ENCODE data around the gene TNKS1BP1. TPM values are rescaled to one million over a fixed set of nuclear protein-coding genes. Genes with fewer than 3 reads are reported as not detected.

The TNKS1BP1 gene
- total RNA-seq, 1 experiment from 2014 or later, result 120 TPM

- CTCF ChIA-PET, result interaction anchor here (0.7 to 0.9 kb wide), 2 partner anchors 10 to 12 kb away, joined by 3 read pairs; no protein-coding TSS in a partner anchor
- Histone ChIP-seq H3K4me3 (ENCODE audit: low read depth, low read length) (no peak overlapping the region), H3K4me1 (peaks cover 40% of the 10 kb centered on the region), H3K9me3 (no peaks in the 10 kb centered on the region), H3K27me3 (replicated peaks; ENCODE audit: control insufficient read depth, insufficient read depth, low read length) (no peaks in the 10 kb centered on the region), H3K36me3 (ENCODE audit: control insufficient read depth, insufficient read depth, low read length) (no peaks in the 10 kb centered on the region)
- peaks cover 14% of the 10 kb centered on the region for H3K9me3 Mint-ChIP-seq (ENCODE audit: unreplicated experiment)
- no peak overlapping the region for H3K4me3 Mint-ChIP-seq (ENCODE audit: unreplicated experiment)
- peaks cover 6% of the 10 kb centered on the region for H3K36me3 Mint-ChIP-seq (ENCODE audit: insufficient read depth, unreplicated experiment)
- H3K4me1 Mint-ChIP-seq (ENCODE audit: low read depth, unreplicated experiment), result peaks cover 27% of the 10 kb centered on the region
- POLR2A ChIA-PET, result no interaction called here
- no peak for DNase-seq
- no peak overlapping the region for H3K27ac Mint-ChIP-seq (ENCODE audit: unreplicated experiment)
- H3K27me3 Mint-ChIP-seq (ENCODE audit: insufficient read depth, unreplicated experiment), result no peaks in the 10 kb centered on the region
- intact Hi-C loops (cut with micrococcal nuclease; ENCODE audit: unreplicated experiment), result no loop called here
- no TSS peak for BruUV-seq (replicated peaks)
- no peak for TF ChIP-seq CTCF (IDR thresholded peaks at IDR 0.05; ENCODE audit: insufficient read depth in 1 of 2, low read depth in 1 of 2, low read length in 1 of 2, severe bottlenecking in 1 of 2, unreplicated experiment in 1 of 2)
These were observed 32.6 kb upstream of the TNKS1BP1 start for GRCh38 chr11:57357310-57357709.

- Mint-ChIP-seq H3K4me1 (ENCODE audit: low read depth, unreplicated experiment) (peaks cover 24% of the 10 kb centered on the region), H3K27ac (ENCODE audit: unreplicated experiment) (no peak overlapping the region), H3K9me3 (ENCODE audit: unreplicated experiment) (peaks cover 4% of the 10 kb centered on the region), H3K4me3 (ENCODE audit: unreplicated experiment) (no peak overlapping the region), H3K27me3 (ENCODE audit: insufficient read depth, unreplicated experiment) (no peaks in the 10 kb centered on the region), H3K36me3 (ENCODE audit: insufficient read depth, unreplicated experiment) (peaks cover 4% of the 10 kb centered on the region)
- no peaks in the 10 kb centered on the region for H3K9me3 ChIP-seq
- no peak overlapping the region for H3K4me3 ChIP-seq (ENCODE audit: low read depth, low read length)
- ChIA-PET POLR2A (no interaction called here), CTCF (interaction anchor here (1.1 kb wide), 1 partner anchor 11 kb away, joined by 3 read pairs; no protein-coding TSS in a partner anchor)
- peaks cover 39% of the 10 kb centered on the region for H3K4me1 ChIP-seq
- TF ChIP-seq CTCF (IDR thresholded peaks at IDR 0.05; ENCODE audit: insufficient read depth in 1 of 2, low read depth in 1 of 2, low read length in 1 of 2, severe bottlenecking in 1 of 2, unreplicated experiment in 1 of 2), result no peak
- intact Hi-C loops (cut with micrococcal nuclease; ENCODE audit: unreplicated experiment), result no loop called here
- no peaks in the 10 kb centered on the region for H3K36me3 ChIP-seq (ENCODE audit: control insufficient read depth, insufficient read depth, low read length)
- H3K27me3 ChIP-seq (replicated peaks; ENCODE audit: control insufficient read depth, insufficient read depth, low read length), result no peaks in the 10 kb centered on the region
- no peak for DNase-seq
- no TSS peak for BruUV-seq (replicated peaks)
These were observed 31.5 kb upstream of the TNKS1BP1 start for GRCh38 chr11:57356268-57356667.

GRCh38 chr11:57354699-57355098 lies 29.9 kb upstream of the TNKS1BP1 start:
- no TSS peak for BruUV-seq (replicated peaks)
- H3K9me3 ChIP-seq, result no peaks in the 10 kb centered on the region
- no peaks in the 10 kb centered on the region for H3K9me3 Mint-ChIP-seq (ENCODE audit: unreplicated experiment)
- no peak for TF ChIP-seq CTCF (IDR thresholded peaks at IDR 0.05; ENCODE audit: insufficient read depth in 1 of 2, low read depth in 1 of 2, low read length in 1 of 2, severe bottlenecking in 1 of 2, unreplicated experiment in 1 of 2)
- intact Hi-C loops (cut with micrococcal nuclease; ENCODE audit: unreplicated experiment), result no loop called here
- POLR2A ChIA-PET, result no interaction called here
- H3K4me3 Mint-ChIP-seq (ENCODE audit: unreplicated experiment), result no peak overlapping the region
- DNase-seq, result no peak
- H3K4me3 ChIP-seq (ENCODE audit: low read depth, low read length), result no peak overlapping the region
- H3K27me3 ChIP-seq (replicated peaks; ENCODE audit: control insufficient read depth, insufficient read depth, low read length), result no peaks in the 10 kb centered on the region
- H3K4me1 Mint-ChIP-seq (ENCODE audit: low read depth, unreplicated experiment), result peaks cover 11% of the 10 kb centered on the region
- peaks cover 24% of the 10 kb centered on the region for H3K4me1 ChIP-seq
- no peaks in the 10 kb centered on the region for H3K36me3 ChIP-seq (ENCODE audit: control insufficient read depth, insufficient read depth, low read length)
- H3K36me3 Mint-ChIP-seq (ENCODE audit: insufficient read depth, unreplicated experiment), result no peaks in the 10 kb centered on the region
- H3K27ac Mint-ChIP-seq (ENCODE audit: unreplicated experiment), result no peak overlapping the region
- no peaks in the 10 kb centered on the region for H3K27me3 Mint-ChIP-seq (ENCODE audit: insufficient read depth, unreplicated experiment)
- CTCF ChIA-PET, result no interaction called here

Measured in Caco-2 (cell line).